ENCODE measurements around the gene IL25. TPM values are rescaled to one million over a fixed set of nuclear protein-coding genes. Genes with fewer than 3 reads are reported as not detected.
A peak's percentile ranks its signal among the peaks of the same experiment; 100 is the strongest.

The IL25 gene
- total and polyA plus RNA-seq, 2 of the 13 experiments (the other 11 are each of a cell fraction or from before 2014, with no cell fraction given) = not detected

- peak; percentile 82; the same call in 1 of the 2 replicates for TF ChIP-seq MTF2 (CRISPR knock-in tag; IDR thresholded peaks at IDR 0.05; ENCODE audit: borderline replicate concordance)
- TF ChIP-seq REL (CRISPR knock-in tag; conservative IDR thresholded peaks at IDR 0.05) = 0 out of 2 replicates have a peak, but pooled peaks have one; percentile 49
- no peak for TF ChIP-seq ZNF770 (CRISPR knock-in tag; IDR thresholded peaks at IDR 0.05)
- 0 out of 2 replicates have a peak, but pooled peaks have one; percentile 10 for TF ChIP-seq ZNF331 (CRISPR knock-in tag; IDR thresholded peaks at IDR 0.05)
- no peak for TF ChIP-seq ZSCAN21 (CRISPR knock-in tag; IDR thresholded peaks at IDR 0.05; ENCODE audit: borderline replicate concordance)
- 0 out of 2 replicates have a peak, but pooled peaks have one; percentile 14 for TF ChIP-seq SMAD1 (CRISPR knock-in tag; IDR thresholded peaks at IDR 0.05; ENCODE audit: borderline replicate concordance, low read depth)
- no peak for TF ChIP-seq SALL2 (CRISPR knock-in tag; IDR thresholded peaks at IDR 0.05)
- TF ChIP-seq SRSF1 (optimal IDR thresholded peaks at IDR 0.05; ENCODE audit: low read depth, low read length) = no peak
- no peak for TF ChIP-seq U2AF1 (optimal IDR thresholded peaks at IDR 0.05; ENCODE audit: low read depth, low read length)
- TF ChIP-seq TARDBP (CRISPR knock-in tag; IDR thresholded peaks at IDR 0.05) = peak; percentile 28; the same call in 1 of the 2 replicates
- TF ChIP-seq HBP1 (CRISPR knock-in tag; IDR thresholded peaks at IDR 0.05; ENCODE audit: low read depth) = 0 out of 2 replicates have a peak, but pooled peaks have one; percentile 14
- TF ChIP-seq RFX1 (IDR thresholded peaks at IDR 0.05) = no peak
- peak; percentile 87; the same call in 1 of the 2 replicates for TF ChIP-seq ZNF24 (IDR thresholded peaks at IDR 0.05)
- TF ChIP-seq HOXA9 (CRISPR knock-in tag; IDR thresholded peaks at IDR 0.05; ENCODE audit: borderline replicate concordance) = 0 out of 2 replicates have a peak, but pooled peaks have one; percentile 50
- TF ChIP-seq ZBTB3 (CRISPR knock-in tag; IDR thresholded peaks at IDR 0.05; ENCODE audit: borderline replicate concordance, low read depth) = no peak
- peak; percentile 50; the same call in 1 of the 2 replicates for TF ChIP-seq SALL1 (CRISPR knock-in tag; IDR thresholded peaks at IDR 0.05)
- no peak for TF ChIP-seq MTA1 (CRISPR knock-in tag; IDR thresholded peaks at IDR 0.05; ENCODE audit: borderline replicate concordance)
- peak; percentile 43; the same call in 1 of the 2 replicates for TF ChIP-seq E2F5 (CRISPR knock-in tag; conservative IDR thresholded peaks at IDR 0.05)
- TF ChIP-seq NCOA2 (CRISPR knock-in tag; IDR thresholded peaks at IDR 0.05) = 0 out of 2 replicates have a peak, but pooled peaks have one; percentile 11
- 0 out of 2 replicates have a peak, but pooled peaks have one; percentile 18 for TF ChIP-seq SP4 (CRISPR knock-in tag; IDR thresholded peaks at IDR 0.05)
Measured at GRCh38 chr14:23352506-23353432, 19.8 kb upstream of the IL25 start, which contains the start of gene SLC22A17 (continued).

Data from HepG2 (cell line).